HEK293T (cell line): ENCODE results near the gene ZACN.
"Not testable (repeated sequence)": the region's sequence is repeated elsewhere in the genome, so short reads cannot be mapped to it uniquely, and the experiment has no call there.

Experiments
- ARNT ChIP-seq: fragments of 450-650 bp; IDR thresholded peaks from 2 replicates; pipeline ENCODE4 v1.6.1; 2017; ENCODE audit warnings: mild to moderate bottlenecking
- BHLHE40 ChIP-seq: fragments of 450-650 bp; IDR thresholded peaks from 2 replicates; pipeline ENCODE4 v1.6.1; 2016; ENCODE audit warnings: mild to moderate bottlenecking, moderate library complexity, borderline replicate concordance
- CTBP1 ChIP-seq: fragments of 450-650 bp; IDR thresholded peaks from 2 replicates; pipeline ENCODE4 v1.6.1; 2016; ENCODE audit warnings: borderline replicate concordance
- ELF4 ChIP-seq: fragments of 450-650 bp; IDR thresholded peaks from 2 replicates; pipeline ENCODE4 v1.6.1; 2017; ENCODE audit warnings: antibody characterized with exemption
- FOXA1 ChIP-seq: fragments of 450-650 bp; IDR thresholded peaks from 2 replicates; pipeline ENCODE4 v1.6.1; 2016; ENCODE audit warnings: mild to moderate bottlenecking
- FOXM1 ChIP-seq: fragments of 450-650 bp; IDR thresholded peaks from 2 replicates; pipeline ENCODE4 v1.6.1; 2017; ENCODE audit warnings: mild to moderate bottlenecking, borderline replicate concordance
- HDGF ChIP-seq: fragments of 450-650 bp; IDR thresholded peaks from 2 replicates; pipeline ENCODE4 v1.6.1; 2017; ENCODE audit warnings: antibody characterized with exemption, borderline replicate concordance
- LEF1 ChIP-seq: fragments of 450-650 bp; IDR thresholded peaks from 2 replicates; pipeline ENCODE4 v1.6.1; 2017; ENCODE audit warnings: mild to moderate bottlenecking, borderline replicate concordance
- NFRKB ChIP-seq: fragments of 450-650 bp; IDR thresholded peaks from 2 replicates; pipeline ENCODE4 v1.6.1; 2016; ENCODE audit warnings: mild to moderate bottlenecking, moderate library complexity
- SUZ12 ChIP-seq: fragments of 450-650 bp; IDR thresholded peaks from 2 replicates; pipeline ENCODE4 v1.6.1; 2016; ENCODE audit warnings: mild to moderate bottlenecking
- TARDBP ChIP-seq: fragments of 450-650 bp; IDR thresholded peaks from 2 replicates; pipeline ENCODE4 v1.6.1; 2016

GRCh38 chr17:76044475-76045007, 34.4 kb upstream of the ZACN start:
- not testable (repeated sequence) for TF ChIP-seq BHLHE40, NFRKB, FOXA1, LEF1, FOXM1, CTBP1, SUZ12, TARDBP, ELF4, ARNT, HDGF
